Fibroblast of the conjunctiva (primary cell): ENCODE results near the gene CDK2.
"Not testable (repeated sequence)": the region's sequence is repeated elsewhere in the genome, so short reads cannot be mapped to it uniquely, and the experiment has no call there.

Experiments used
- DNase-seq: peaks from one replicate; pipeline ENCODE4 v3.0.0-alpha.2; 2010; ENCODE audit warnings: low read depth

CDK2 gene

DNA sequence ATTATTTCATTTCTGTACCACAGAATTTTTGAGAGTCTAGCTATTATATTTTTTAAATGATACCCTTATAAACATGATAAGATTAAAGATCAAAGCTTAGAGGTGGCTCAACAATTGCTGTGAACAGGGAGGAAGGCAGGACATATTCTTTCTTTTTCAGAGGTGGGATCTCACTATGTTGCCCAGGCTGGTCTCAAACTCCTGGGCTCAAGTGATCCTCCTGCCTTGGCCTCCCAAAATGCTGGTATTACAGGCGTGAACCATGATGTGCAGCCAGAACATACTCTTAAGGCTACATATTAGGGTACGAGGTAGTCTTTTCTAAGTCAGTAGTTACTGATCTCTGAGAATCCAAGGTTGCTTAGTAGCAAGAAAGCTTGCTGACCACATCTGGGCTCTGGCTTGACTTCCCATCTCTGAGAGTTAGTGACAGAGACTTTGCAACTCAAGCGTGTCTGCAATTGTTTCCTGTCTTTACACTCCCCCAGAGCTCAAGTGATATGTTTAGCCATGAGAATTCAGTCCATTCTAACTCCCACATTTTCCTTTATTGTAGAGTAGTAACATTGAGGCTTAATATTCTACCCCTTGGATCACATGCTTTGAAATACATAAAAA lies 15.8 kb downstream of the CDK2 start:
- no peak for DNase-seq

DNA sequence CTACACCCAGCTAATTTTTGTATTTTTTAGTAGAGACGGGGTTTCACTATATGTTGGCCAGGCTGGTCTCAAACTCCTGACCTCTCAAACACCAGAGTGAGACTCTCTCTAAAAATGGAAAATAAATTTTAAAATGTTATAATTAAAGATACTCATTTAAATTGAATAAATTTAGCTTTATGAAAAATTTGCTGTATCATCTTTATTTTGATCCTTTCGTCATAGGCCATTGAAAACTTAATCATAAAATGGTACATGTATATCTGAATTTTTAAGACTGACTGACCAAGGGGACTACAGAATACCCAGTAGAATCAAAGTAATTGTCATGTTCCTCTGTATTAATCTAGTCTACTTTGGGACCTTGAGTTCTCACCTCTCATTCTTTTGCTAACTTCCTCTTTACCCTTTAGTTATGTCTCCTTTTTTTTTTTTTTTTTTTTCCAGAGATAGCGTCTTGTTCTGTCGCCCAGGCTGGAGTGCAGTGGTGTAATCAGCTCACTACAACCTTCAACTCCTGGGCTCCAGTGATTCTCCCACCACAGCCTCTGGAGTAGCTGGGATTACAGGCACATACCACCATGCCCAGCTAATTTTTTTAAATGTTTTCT lies 16.7 kb downstream of the CDK2 start:
- no peak for DNase-seq

DNA sequence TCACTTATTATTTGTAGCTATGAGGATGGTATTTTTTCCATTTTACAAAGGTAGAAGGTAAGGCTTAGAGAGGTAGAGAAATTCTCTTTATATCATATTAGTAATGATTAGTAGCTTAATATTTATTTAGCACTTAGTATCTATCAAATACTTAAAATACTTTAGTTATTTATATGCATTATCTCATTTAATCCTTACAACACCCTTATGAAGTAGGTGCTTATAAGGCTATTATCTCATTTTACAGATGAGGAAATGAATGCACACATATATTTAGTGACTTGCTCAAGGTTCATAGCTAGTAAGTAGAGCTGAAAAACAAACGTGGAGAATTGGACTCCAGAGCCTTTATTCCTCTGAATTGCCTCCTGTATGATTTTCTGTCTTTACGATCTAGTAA lies 18.2 kb downstream of the CDK2 start:
- no peak for DNase-seq

DNA sequence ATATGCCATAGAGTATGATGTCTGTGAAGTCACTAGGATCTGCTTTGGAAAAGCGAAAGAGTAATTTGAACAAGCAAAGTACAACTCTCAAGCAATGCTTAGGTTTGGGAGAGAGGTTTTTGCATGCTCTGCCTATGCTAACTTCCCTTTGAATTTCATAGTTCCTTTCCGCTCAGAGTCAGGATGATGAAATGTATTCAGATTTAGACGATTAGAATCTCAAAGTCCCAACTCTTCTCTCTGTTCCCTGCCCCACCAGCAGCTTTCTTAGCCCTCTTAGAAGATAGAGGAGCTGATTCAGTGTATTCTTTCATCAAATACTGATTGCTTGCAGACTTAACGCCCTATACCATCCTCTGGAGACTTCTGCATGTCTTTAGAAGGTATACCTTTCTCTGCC lies 18.7 kb downstream of the CDK2 start:
- no peak for DNase-seq

DNA sequence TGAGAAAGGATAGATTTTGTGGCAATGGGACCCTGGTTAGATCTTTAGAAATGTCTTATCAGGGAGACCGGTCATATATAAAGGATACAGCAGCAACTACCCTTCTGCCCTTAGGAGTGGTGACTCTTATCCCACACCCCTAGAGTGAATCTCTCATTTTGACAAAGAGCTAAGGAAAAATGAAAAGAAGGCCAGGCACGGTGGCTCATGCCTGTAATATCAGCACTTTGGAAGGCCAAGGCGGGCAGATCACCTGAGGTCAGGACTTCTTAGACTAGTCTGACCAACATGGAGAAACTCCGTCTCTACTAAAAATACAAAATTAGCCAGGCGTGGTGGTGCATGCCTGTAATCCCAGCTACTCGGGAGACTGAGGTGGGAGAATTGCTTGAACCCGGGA lies 19.3 kb downstream of the CDK2 start:
- not testable (repeated sequence) for DNase-seq

DNA sequence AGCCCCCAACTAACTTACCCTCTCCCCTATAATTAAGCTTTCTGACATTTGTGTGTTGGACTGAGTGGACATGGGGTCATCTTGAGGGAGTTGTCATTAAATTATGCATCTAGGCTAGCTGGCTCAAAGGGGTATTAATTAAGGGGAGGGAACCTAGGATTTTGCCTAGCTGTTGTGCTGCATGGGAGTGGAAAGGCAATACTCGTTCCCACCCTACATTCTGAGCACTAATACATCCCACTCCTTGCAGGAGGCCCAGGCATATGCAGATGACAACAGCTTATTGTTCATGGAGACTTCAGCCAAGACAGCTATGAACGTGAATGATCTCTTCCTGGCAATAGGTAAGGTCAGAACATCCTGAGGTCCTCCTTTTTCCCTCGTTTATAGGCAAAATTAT lies 24.5 kb downstream of the CDK2 start:
- no peak for DNase-seq

DNA sequence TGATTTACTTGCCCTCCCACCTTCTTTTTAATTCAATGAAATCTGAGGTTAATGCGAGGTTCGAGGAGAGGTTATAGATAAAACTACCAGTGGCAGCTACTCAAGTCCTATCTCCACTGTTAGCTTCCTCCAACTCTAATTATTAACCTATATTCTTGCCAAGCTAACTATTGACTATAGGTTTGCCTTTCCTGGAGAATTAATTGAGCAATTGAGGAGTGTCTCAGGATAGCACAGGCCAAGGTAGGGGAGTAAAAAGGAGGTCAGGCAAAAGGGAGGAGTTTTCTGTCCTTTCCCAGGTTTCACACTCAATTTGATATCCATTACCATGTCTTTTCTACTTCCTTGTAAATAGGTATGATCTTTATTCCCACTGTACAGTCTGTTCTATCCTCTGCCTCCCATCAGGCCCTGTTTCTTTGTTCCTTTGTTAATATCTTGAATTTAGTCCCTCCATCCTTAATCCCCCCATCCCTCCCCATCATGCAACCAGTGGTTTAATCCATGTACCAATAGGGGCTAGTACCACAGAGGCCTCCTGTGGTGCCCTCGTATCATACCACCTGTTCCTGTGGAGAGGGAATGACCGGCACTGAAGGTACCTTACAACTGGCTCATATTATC lies 26.7 kb downstream of the CDK2 start:
- no peak for DNase-seq

DNA sequence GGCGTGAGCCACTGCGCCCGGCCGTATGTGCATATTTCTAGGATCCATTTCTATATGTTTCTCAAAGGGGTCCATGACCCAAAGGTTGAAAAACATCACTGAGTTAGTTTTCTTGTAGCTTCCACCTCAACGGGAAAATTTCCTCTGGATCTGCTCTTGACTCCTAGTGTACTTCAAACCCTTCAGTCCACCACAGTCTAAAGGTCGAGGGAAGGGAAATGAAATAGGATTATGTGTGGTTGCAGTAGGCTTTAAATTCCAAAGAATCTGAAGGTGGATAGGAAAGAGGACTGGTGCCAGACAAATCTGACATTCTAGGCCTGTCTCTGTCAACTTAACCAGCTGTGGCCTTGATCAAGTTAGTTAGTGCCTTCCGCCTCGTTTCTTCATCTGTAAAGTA lies 28.7 kb downstream of the CDK2 start:
- DNase-seq = no peak

DNA sequence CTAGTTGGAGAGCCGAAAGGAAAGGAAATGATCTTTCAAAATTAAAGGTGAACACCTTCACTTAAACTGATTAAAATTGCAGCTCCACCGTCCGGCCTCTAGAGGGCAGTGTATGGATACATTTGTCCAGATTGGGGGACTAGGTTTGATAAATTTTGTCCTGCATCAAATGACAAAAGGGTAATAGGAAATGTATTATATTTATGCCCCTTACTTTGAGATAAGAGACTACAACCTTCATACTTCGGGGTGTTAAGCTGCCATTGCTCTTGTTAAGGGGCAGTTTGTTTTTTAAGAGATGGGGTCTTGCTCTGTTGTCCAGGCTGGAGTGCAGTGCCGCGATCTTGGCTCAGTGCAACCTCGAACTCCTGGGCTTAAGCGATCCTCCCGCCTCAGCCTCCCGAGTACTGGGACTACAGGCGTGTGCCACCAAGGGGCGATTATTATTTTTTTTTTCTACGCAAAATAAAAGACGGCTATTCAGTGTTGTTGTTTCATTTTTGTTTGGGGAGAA lies 29.6 kb downstream of the CDK2 start:
- DNase-seq = peak; percentile 51

DNA sequence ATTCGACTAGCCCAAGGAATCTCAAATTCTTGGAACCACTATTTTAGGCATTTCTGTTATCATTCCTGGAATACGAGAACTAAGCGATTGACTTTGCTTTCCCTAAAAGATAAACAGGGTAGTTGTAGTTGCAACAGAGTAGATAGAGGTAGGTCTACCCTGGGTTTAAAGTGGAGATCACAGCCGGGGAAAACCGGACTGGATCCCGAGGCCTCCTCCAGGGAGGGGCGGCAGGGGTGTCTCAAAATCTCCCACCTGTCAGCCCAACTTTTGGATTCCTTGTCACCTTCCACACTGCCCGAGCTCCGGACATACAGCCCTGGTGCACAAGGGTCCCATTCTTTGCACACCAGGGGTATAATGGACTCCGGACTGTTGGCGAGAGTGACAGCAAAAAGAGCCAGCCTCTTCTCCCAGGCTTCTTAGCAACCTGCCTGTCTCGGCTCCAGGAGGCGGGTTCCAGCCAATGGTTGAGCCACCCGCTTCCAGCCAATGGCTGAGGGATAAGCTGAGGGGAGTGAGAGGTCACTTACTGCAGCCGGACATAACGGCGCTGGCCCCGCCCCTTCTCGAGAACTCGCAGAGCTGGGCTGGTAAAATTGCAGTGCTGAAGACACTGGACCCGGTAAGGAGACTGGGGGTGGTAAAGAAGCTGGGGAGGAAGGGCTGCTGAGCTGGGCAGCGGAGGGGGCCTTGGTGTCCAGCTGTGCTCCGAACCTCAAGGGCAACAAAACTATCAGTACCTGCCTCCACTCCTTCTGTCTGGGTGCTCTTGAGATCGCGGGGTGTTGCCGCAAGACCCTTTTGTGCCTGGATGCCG lies 30.3 kb downstream of the CDK2 start, which contains the start of gene SUOX:
TSS of gene SUOX (plus strand) at position 562 of the 820 bp plus-strand sequence. CDS start 4,946 bp downstream, outside the sequence.
- DNase-seq = peak; percentile 96

DNA sequence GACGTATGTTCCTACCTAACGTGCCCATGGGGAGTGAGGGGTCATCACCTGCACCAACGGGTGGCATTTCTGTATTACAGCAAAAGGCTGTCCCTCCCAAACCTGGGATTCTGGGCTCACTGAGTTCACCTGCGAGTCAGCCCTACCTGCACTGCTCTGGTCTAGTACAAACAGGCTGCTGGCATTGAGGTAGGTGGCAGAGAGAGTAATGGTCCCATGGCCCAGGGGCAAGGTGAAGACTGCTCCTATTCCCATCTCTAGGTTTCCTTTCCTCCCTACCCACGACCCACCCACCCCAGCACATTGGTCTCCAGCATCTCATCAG lies 30.9 kb downstream of the CDK2 start:
- DNase-seq = no peak

DNA sequence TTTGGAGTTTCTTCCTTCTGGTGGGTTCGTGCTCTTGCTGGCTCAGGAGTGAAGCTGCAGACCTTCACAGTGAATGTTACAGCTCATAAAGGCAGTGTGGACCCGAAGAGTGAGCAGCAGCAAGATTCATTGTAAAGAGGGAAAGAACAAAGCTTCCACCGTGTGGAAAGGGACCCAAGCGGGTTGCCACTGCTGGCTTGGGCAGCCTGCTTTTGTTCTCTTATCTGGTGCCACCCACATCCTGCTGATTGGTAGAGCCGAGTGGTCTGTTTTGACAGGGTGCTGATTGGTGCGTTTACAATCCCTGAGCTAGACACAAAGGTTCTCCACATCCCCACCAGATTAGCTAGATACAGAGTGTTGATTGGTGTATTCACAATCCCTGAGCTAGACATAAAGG lies 32.9 kb downstream of the CDK2 start:
- not testable (repeated sequence) for DNase-seq

DNA sequence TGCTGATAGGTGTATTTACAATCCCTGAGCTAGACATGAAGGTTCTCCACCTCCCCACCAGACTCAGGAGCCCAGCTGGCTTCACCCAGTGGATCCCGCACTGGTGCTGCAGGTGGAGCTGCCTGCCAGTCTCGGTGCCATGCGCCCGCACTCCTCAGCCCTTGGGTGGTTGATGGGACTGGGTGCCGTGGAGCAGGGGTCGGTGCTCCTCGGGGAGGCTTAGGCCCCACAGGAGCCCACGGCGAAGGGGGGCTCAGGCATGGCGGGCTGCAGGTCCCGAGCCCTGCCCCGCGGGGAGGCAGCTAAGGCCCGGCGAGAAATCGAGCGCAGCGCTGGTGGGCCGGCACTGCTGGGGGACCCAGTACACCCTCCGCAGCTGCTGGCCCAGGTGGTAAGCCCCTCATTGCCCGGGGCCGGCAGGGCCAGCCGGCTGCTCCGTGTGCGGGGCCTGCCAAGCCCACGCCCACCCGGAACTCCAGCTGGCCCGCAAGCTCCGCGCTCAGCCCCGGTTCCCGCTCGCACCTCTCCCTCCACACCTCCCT lies 33.4 kb downstream of the CDK2 start:
- not testable (repeated sequence) for DNase-seq

DNA sequence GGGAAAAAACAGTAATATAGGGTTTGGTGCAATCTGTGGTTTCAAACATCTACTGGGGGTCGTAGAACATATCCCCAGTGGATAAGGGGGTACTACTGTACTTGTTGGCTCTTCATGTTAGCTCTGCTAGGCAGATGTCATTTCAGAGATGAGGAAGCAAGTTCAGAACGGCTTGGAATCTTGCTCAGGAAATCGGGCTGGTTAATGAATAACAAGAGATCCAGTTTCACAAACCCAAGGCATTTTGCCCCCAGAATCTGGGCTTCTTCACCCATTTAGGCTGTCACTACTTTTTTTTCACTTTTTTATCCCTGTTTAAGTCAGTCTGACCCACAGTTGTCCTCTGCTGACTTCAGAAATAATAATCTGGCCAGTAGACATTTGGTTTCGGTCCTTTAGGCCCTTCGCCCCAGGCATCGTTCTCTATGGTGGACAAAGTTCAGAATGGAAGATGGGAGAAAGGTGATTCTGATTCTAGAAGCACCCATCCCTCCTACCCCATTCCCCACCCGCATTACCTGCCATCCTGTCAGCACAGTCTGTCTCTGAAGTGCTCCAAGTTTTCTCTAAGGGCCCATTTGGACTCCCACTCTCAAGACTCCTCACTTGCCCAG lies 35.0 kb downstream of the CDK2 start:
- DNase-seq = no peak

DNA sequence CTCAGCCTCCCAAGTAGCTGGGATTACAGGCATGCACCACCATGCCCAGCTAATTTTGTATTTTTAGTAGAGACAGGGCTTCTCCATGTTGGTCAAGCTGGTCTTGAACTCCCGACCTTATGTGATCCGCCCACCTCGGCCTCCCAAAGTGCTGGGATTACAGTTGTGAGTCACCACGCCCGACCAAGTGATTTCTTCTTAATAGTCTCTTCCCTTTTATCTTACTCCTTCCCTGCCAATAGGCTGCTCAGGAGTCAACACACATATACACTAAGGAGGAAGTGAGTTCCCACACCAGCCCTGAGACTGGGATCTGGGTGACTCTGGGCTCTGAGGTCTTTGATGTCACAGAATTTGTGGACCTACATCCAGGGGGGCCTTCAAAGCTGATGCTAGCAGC lies 36.7 kb downstream of the CDK2 start:
- DNase-seq = not testable (repeated sequence)

DNA sequence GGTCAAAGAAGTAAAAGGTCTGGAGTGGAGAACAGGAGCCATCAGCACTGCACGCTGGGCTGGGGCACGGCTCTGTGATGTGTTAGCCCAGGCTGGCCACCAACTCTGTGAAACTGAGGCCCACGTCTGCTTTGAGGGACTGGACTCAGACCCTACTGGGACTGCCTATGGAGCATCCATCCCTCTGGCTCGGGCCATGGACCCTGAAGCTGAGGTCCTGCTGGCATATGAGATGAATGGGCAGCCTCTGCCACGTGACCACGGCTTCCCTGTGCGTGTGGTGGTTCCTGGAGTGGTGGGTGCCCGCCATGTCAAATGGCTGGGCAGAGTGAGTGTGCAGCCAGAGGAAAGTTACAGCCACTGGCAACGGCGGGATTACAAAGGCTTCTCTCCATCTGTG lies 37.6 kb downstream of the CDK2 start:
- DNase-seq = no peak

DNA sequence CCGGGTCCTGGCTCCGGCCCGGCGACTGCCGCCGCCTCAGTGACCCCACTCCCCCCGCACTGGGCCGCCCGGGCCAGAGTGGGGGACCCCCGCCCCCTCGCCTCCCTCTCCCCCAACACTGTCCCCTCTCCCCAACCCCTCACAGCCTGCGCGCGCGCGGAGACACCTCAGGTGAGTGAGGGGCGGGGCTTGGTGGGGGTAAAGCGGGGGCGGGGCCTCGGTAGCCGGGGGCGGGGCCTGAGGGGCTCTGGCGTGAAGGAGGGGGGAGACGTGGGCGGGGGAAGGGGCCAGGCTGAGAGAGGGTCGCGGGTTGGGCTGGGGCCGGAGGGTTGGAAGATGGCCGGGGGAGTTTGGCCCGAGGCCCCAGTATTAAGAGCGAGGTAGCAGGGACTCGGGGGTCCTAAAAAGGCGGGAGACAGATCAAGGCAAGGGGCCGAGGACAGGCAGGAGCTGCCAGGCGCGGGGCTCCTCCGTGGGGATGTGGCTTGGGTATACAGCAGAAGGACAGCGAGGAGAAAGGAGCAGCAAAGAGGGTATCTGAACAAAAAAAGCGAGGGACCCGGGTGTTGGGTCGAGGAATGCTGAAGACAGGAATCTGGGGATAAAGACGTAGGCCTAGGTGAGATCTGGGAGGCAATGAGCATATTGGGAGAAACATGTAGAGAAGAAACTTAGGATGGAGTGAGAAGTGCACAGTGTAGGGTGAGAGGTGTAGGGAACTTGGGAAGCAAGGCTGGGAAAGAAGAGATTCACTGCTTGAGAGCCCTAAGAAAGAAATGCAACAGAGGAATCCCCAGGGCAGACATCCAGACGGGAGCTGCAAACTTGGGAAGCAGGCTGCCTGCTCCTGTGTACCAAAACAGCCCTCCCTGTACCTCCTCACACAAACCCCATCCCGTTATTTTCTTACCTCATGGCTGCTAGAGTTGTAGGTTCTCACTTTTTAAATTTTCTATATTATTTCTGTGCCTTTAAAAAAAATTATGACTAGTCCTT lies 41.2 kb downstream of the CDK2 start:
- DNase-seq = no peak

DNA sequence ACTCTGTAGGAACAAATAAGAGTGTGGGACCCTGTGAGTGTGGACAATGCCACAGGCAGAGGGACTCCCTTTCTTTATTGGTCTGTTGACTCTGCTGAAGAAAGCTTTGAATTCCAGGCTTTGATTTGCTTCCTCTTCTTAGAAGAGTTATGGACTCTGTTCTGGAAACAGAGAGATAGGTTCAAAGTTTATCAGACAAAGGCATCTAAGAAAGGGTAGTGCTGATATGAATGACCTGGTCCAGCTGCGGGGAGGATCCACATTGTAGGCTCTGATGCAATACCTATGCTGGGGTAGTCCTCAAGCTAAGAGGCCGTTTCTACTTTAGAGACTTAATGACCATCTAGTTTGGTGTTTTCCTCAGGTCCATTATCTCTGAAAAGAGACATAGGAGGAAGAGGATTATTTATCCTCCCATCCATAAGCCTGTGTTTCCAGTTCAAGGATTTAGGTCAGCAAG lies 43.5 kb downstream of the CDK2 start:
- no peak for DNase-seq

DNA sequence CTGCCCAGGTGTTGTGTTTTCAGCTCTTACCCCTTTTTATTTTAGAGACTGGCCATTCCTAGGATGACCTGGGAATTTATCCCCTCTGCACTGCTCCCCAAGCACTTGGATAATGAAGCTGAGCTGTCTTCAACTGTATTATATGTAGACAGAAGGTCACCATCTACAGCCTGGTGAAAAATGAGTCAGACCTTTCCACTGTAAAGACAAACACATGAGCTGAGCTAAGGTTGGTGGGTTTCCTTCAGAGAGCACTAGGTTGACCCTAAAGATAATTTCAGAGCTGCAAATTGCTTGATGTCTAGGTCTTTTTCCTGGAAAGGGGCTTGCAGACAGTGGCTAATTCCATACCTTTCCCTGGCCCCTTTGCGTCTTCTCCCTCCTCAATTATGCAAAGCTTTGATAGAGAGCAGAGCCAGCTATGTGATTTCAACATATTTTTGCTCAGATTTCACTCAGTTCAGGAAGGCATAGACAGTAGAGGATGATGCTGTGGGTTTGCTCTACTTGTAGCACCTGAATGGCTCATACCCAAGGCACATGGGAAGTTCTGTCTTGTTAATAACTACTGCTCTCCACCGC lies 45.0 kb downstream of the CDK2 start:
- no peak for DNase-seq

DNA sequence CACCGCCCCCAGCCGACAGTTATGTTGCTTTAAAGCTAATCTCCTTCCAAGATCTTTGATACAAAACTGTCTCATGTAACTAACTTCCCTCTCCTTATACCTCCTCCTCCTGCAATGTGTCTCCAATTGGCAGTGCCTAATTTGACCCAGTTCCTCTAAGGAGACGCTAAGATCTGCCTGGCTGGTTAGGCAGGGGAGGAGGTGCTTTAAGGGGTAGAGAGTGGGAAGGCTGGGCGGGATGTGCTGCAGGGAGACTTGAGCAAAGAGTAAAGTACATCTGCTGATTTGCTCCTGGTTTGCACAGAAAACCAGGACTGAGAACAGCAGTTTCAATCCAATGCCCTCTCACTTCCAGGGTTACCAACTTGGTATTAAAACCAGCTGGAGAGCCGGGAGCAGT lies 46.9 kb downstream of the CDK2 start:
- DNase-seq = no peak
